Measurements from ENCODE around the gene CFAP77.

The CFAP77 gene

DNA sequence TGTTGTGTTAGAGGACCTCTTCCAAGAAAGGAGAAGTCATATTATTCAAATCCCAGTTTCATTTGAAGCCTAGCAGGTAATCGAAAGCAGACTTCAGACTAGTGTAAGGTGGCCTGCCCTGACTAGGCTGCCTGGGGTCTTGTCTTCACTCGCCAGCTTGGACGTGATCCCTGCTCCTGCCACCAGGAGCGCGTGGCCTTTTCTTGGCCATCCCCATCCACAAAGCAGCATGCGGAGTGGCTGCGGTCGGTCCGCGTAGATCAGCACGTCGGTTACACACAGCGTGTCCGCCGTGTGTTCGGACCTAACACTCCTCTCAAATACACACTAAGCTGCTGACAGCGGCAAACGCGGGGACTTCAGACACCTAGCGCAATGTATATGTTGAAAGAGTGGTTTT, 37.3 kb downstream of the CFAP77 start:
- H3K36me3 ChIP-seq (ENCODE audit: low read length), result no peaks in the 10 kb centered on the region
- no peak overlapping the region for H3K4me3 ChIP-seq (ENCODE audit: insufficient read depth, low read length, poor library complexity, severe bottlenecking)
- H3K4me2 ChIP-seq (ENCODE audit: low read depth, low read length, poor library complexity, severe bottlenecking), result no peak overlapping the region
- H3K79me2 ChIP-seq (ENCODE audit: insufficient read depth, low read length), result no peaks in the 10 kb centered on the region
- H3K9me3 ChIP-seq (ENCODE audit: insufficient read depth, low read length), result no peaks in the 10 kb centered on the region
- no peak overlapping the region for H2AFZ ChIP-seq (ENCODE audit: low read depth, low read length, severe bottlenecking)
- H3K9me2 ChIP-seq (replicated peaks; ENCODE audit: insufficient read depth, low read length), result no peaks in the 10 kb centered on the region
- no peaks in the 10 kb centered on the region for H4K20me1 ChIP-seq (ENCODE audit: low read depth, low read length)
- H3K27ac ChIP-seq (ENCODE audit: low read depth, low read length), result no peak overlapping the region
- no peaks in the 10 kb centered on the region for H3F3A ChIP-seq (ENCODE audit: insufficient read depth)
- TF ChIP-seq, protein P1, sequence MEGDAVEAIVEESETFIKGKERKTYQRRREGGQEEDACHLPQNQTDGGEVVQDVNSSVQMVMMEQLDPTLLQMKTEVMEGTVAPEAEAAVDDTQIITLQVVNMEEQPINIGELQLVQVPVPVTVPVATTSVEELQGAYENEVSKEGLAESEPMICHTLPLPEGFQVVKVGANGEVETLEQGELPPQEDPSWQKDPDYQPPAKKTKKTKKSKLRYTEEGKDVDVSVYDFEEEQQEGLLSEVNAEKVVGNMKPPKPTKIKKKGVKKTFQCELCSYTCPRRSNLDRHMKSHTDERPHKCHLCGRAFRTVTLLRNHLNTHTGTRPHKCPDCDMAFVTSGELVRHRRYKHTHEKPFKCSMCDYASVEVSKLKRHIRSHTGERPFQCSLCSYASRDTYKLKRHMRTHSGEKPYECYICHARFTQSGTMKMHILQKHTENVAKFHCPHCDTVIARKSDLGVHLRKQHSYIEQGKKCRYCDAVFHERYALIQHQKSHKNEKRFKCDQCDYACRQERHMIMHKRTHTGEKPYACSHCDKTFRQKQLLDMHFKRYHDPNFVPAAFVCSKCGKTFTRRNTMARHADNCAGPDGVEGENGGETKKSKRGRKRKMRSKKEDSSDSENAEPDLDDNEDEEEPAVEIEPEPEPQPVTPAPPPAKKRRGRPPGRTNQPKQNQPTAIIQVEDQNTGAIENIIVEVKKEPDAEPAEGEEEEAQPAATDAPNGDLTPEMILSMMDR (IDR thresholded peaks at IDR 0.05; ENCODE audit: insufficient read depth, low read length, poor library complexity, severe bottlenecking), result no peak
- no peak for TF ChIP-seq EZH2phosphoT487 (conservative IDR thresholded peaks at IDR 0.05; ENCODE audit: low read length)
- no peak overlapping the region for H3K9ac ChIP-seq (ENCODE audit: low read length)
- no peaks in the 10 kb centered on the region for H3K27me3 ChIP-seq (ENCODE audit: low read length)

DNA sequence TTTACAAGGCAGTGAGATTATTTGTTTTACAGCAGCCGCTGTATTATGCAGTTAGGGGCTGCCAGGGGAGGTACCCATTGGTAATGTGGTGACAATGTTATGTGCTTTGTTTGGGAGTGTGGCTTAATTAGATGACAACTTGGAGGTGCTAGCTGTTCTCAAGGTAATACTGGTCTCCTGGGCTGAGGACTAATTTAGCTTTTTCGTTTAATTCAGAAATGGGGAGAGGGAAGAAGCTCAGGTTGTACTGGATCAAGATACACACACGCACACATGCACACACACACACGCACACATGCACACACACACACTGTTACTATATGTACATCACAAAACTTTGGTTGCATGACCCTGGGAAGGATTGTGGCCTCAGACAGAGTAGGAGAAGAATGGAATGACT, 37.9 kb downstream of the CFAP77 start:
- no peak for TF ChIP-seq EZH2phosphoT487 (conservative IDR thresholded peaks at IDR 0.05; ENCODE audit: low read length)
- Histone ChIP-seq H3K4me3 (ENCODE audit: insufficient read depth, low read length, poor library complexity, severe bottlenecking) (no peak overlapping the region), H2AFZ (ENCODE audit: low read depth, low read length, severe bottlenecking) (no peak overlapping the region), H3K27ac (ENCODE audit: low read depth, low read length) (no peak overlapping the region), H3K27me3 (ENCODE audit: low read length) (no peaks in the 10 kb centered on the region), H4K20me1 (ENCODE audit: low read depth, low read length) (no peaks in the 10 kb centered on the region), H3K79me2 (ENCODE audit: insufficient read depth, low read length) (no peaks in the 10 kb centered on the region), H3K9me2 (replicated peaks; ENCODE audit: insufficient read depth, low read length) (no peaks in the 10 kb centered on the region), H3K9me3 (ENCODE audit: insufficient read depth, low read length) (no peaks in the 10 kb centered on the region), H3K9ac (ENCODE audit: low read length) (no peak overlapping the region), H3F3A (ENCODE audit: insufficient read depth) (no peaks in the 10 kb centered on the region), H3K36me3 (ENCODE audit: low read length) (no peaks in the 10 kb centered on the region), H3K4me2 (ENCODE audit: low read depth, low read length, poor library complexity, severe bottlenecking) (no peak overlapping the region)

DNA sequence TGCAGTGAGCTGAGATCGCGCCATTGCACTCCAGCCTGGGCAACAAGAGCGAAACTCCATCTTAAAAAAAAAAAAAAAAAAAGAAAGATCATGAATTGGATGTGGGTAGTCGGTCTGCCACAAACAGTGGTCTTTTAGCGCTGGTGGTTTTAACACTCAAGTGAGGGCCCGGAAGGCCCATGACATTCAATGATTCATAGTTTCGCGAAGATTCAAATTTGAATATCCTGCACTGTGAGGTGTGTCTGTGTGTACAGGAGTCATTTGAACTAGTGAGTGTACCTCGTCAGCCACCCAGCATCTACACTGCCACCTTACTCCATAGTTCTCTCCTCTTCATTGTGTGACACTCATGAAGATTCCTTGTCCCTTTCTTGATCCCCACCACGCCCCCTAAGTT, 41.3 kb downstream of the CFAP77 start:
- H3K36me3 ChIP-seq (ENCODE audit: low read length), result no peaks in the 10 kb centered on the region
- H2AFZ ChIP-seq (ENCODE audit: low read depth, low read length, severe bottlenecking), result no peak overlapping the region
- no peak overlapping the region for H3K9ac ChIP-seq (ENCODE audit: low read length)
- H3K9me2 ChIP-seq (replicated peaks; ENCODE audit: insufficient read depth, low read length), result no peaks in the 10 kb centered on the region
- H3K27me3 ChIP-seq (ENCODE audit: low read length), result no peaks in the 10 kb centered on the region
- TF ChIP-seq, protein P1 (IDR thresholded peaks at IDR 0.05; ENCODE audit: insufficient read depth, low read length, poor library complexity, severe bottlenecking), result no peak
- no peak for TF ChIP-seq EZH2phosphoT487 (conservative IDR thresholded peaks at IDR 0.05; ENCODE audit: low read length)
- no peaks in the 10 kb centered on the region for H4K20me1 ChIP-seq (ENCODE audit: low read depth, low read length)
- no peaks in the 10 kb centered on the region for H3K9me3 ChIP-seq (ENCODE audit: insufficient read depth, low read length)
- no peaks in the 10 kb centered on the region for H3K79me2 ChIP-seq (ENCODE audit: insufficient read depth, low read length)
- no peak overlapping the region for H3K27ac ChIP-seq (ENCODE audit: low read depth, low read length)
- H3F3A ChIP-seq (ENCODE audit: insufficient read depth), result no peaks in the 10 kb centered on the region
- no peak overlapping the region for H3K4me2 ChIP-seq (ENCODE audit: low read depth, low read length, poor library complexity, severe bottlenecking)
- H3K4me3 ChIP-seq (ENCODE audit: insufficient read depth, low read length, poor library complexity, severe bottlenecking), result no peak overlapping the region

DNA sequence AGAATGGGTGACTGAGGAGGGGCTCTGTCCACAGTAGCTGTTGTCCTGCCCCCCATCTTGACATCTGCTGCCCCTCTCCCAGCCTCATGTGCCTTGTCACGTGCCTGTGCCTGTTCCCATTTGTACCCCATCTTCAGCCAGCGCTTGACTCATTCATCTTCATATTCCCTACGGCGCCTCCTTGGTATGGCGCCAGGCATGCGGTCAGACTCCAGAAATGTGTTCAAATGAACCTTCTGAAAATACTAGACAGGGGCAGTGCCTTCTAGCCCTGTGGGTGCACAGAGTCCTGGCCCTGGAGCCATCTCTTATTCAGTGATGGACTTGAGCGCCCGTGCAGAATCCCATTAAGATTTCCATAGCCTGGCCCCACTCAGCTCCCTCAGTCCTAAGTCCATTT, 46.2 kb downstream of the CFAP77 start:
- Histone ChIP-seq H3K4me2 (ENCODE audit: low read depth, low read length, poor library complexity, severe bottlenecking) (no peak overlapping the region), H4K20me1 (ENCODE audit: low read depth, low read length) (no peaks in the 10 kb centered on the region), H3K27ac (ENCODE audit: low read depth, low read length) (no peak overlapping the region), H3K36me3 (ENCODE audit: low read length) (no peaks in the 10 kb centered on the region), H3K4me3 (ENCODE audit: insufficient read depth, low read length, poor library complexity, severe bottlenecking) (no peak overlapping the region), H3K9ac (ENCODE audit: low read length) (no peak overlapping the region), H3K9me2 (replicated peaks; ENCODE audit: insufficient read depth, low read length) (no peaks in the 10 kb centered on the region), H3F3A (ENCODE audit: insufficient read depth) (no peaks in the 10 kb centered on the region), H3K27me3 (ENCODE audit: low read length) (no peaks in the 10 kb centered on the region), H2AFZ (ENCODE audit: low read depth, low read length, severe bottlenecking) (no peak overlapping the region), H3K9me3 (ENCODE audit: insufficient read depth, low read length) (no peaks in the 10 kb centered on the region), H3K79me2 (ENCODE audit: insufficient read depth, low read length) (no peaks in the 10 kb centered on the region)
- TF ChIP-seq, protein P1 (IDR thresholded peaks at IDR 0.05; ENCODE audit: insufficient read depth, low read length, poor library complexity, severe bottlenecking), result no peak
- no peak for TF ChIP-seq EZH2phosphoT487 (conservative IDR thresholded peaks at IDR 0.05; ENCODE audit: low read length)

All from SU-DHL-6 (cell line).